HEK293T (cell line): ENCODE results near the gene GFER.

ENCODE experiments used
- ARNT ChIP-seq: fragments of 450-650 bp; IDR thresholded peaks from 2 replicates; pipeline ENCODE4 v1.6.1; 2017; ENCODE audit warnings: mild to moderate bottlenecking
- BHLHE40 ChIP-seq: fragments of 450-650 bp; IDR thresholded peaks from 2 replicates; pipeline ENCODE4 v1.6.1; 2016; ENCODE audit warnings: mild to moderate bottlenecking, moderate library complexity, borderline replicate concordance
- ELF4 ChIP-seq: fragments of 450-650 bp; IDR thresholded peaks from 2 replicates; pipeline ENCODE4 v1.6.1; 2017; ENCODE audit warnings: antibody characterized with exemption

GRCh38 chr16:1993731-1994131 lies 9.7 kb downstream of the GFER start:
- TF ChIP-seq BHLHE40 (no peak), ELF4 (no peak), ARNT (no peak)
